GM19099 (cell line): ENCODE data around the gene ABHD5.

Experiments used
- POLR2A ChIP-seq: IDR thresholded peaks from 3 replicates; pipeline ENCODE4 v1.6.1; 2011; ENCODE audit warnings: low read depth; ENCODE audit not compliant: insufficient read length; ENCODE audit errors: extremely low read depth

The ABHD5 gene

GRCh38 chr3:43760938-43761337 is 70.2 kb downstream of the ABHD5 start:
- TF ChIP-seq POLR2A: no peak

DNA sequence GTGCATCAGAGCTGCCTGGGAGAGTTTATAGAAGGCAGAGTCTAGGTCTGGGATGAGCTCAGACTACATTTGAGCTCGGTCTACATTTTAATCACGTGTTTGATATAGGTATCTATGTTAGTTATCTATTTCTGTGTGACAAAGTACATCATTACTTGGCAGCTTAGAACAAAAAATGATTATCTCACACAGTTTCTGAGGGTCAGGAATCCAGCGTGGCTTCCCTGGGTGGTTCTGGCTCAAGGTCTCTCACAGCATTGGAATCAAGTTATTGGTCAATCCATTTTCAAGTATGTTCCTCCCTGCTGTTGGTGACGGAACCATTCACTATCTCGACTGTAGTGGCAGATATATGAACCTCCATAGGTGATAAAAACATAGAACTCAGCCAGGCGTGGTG is 71.7 kb downstream of the ABHD5 start:
- no peak for TF ChIP-seq POLR2A

DNA sequence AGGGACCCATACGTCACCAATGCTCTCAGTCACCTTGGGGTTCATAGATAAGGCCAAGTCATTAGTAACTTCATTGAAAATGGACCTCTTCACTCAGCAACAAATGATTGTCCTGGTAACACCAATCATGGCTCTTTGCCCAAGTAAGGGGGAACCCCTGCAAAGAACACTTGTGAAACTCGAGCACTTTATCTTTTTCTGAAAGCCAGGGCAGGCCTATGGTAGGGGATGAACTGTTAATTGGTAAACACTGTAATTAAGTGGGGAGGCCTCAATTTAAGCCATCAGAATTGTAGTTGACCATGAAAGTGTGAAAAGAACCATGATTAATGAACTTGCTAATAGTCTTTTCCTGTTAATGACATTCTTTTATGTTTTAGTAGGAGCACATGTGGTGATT is 73.3 kb downstream of the ABHD5 start:
- TF ChIP-seq POLR2A: no peak

GRCh38 chr3:43764471-43764870 is 73.7 kb downstream of the ABHD5 start:
- TF ChIP-seq POLR2A: no peak

GRCh38 chr3:43765521-43765971 is 74.8 kb downstream of the ABHD5 start:
- TF ChIP-seq POLR2A: no peak

DNA sequence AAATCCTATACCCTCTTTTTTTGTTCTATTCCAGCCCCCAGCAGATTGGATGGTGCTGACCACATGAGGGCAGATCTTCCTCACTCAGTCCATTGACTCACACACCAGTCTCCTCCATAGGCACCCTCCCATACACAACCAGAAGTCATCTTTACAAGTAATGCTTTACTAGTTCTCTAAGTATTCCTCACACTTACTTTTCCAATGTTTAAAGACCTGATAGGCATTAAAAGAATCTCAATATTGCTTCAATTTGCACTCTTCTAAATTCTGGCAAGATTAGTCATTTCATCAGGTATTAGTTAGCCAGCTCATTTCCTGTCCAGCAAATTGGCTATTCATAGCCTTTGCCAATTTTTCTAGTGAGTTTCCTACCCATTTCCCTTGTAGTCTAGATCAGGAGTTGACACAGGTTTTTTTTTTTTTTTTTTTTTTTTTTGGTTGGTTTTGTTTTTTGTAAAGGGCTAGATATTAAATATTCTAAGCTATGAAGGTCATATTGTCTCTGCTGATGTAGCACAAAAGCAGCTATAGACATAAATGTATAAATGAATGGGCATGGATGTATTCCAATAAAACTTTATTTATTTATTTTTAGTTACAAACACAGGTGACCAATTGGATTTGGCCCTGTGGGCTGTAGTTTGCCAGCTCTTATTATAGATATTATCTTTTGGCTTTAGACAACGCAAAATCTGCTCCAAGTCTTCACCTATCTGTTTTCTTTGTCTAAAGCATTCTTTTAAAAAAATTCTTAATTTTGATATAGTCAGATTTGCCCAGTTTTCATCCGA is 76.1 kb downstream of the ABHD5 start:
- TF ChIP-seq POLR2A: no peak

- no peak for TF ChIP-seq POLR2A
These were observed 77.7 kb downstream of the ABHD5 start for GRCh38 chr3:43768381-43768973.

- no peak for TF ChIP-seq POLR2A
These were observed 78.6 kb downstream of the ABHD5 start for GRCh38 chr3:43769097-43769884.

GRCh38 chr3:43769885-43770425 is 79.2 kb downstream of the ABHD5 start:
- TF ChIP-seq POLR2A: no peak

DNA sequence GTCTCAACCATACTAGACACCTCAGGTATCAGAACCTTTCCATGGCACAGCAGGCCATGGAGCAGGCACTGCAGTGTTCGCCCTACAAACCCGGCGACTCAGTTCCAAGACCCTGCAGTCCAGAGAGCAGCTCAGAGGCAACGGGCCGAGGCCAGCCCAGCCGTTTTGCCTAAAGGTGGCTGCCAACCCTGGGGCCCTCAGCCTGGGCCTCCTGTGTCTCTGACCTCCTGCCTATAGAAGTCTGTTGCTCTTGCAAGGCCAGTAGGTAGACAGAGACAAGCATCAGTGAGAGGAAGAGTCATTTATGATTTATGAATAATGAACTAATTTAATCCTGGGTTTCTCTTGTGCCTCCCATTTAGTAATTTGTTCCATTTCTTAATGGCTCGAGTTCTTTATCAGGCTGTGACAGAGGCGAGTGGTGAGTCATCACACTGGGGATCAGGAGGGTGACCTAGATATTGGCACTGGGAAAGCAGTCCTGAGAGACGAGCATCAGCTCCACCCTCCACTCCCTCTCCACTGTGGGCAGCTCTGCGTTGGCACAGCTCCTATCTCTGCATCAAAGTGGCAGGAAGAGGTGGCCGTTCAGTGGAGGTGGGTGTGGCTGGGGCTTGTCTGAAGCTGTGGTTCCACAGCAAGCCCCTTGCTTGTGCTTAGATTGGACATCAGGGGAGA is 79.8 kb downstream of the ABHD5 start:
- TF ChIP-seq POLR2A: no peak

- no peak for TF ChIP-seq POLR2A
These were observed 80.9 kb downstream of the ABHD5 start for GRCh38 chr3:43771610-43772009.

GRCh38 chr3:43773273-43774094 is 82.7 kb downstream of the ABHD5 start:
- no peak for TF ChIP-seq POLR2A

DNA sequence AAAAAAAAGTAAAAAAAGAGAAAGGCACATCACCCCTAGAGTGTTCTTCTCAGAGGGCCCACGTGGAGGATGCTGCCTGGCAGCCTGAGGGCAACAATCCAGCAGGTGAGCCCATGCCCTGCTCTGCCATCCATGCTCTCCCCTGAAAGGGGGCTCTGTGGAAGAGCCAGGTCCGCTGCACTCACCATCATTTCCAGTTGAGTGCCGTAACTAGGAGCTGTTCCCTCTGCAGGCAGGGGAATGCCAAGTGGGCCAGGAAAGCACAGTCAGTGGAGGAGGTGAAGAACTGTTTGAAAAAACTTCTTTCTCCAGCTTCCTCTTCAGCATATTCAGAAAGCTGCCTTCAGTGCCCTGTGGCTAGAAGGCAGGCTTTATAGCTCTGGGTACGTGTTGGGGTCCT is 84.1 kb downstream of the ABHD5 start:
- TF ChIP-seq POLR2A: no peak

- no peak for TF ChIP-seq POLR2A
These were observed 85.4 kb downstream of the ABHD5 start for GRCh38 chr3:43776101-43776500.
